Body of pancreas (tissue), 4 donors: Measurements from ENCODE around the gene MAFF.

Experiments used
- CTCF ChIP-seq, 7 experiments: fragments of 450-650 bp in 4 of 7; fragments of 200-600 bp in 3 of 7; sonication (generic) in 3 of 7; IDR thresholded peaks; one replicate each; pipeline ENCODE4 v1.5.1; 2016 to 2019; ENCODE audit warnings: antibody characterized with exemption in 7 of 7
- POLR2A ChIP-seq, 3 donors: fragments of 450-650 bp; IDR thresholded peaks; one replicate each; pipeline ENCODE4 v1.6.1; 2016; ENCODE audit warnings: antibody characterized with exemption in 3 of 3, mild to moderate bottlenecking in 2 of 3

- TF ChIP-seq CTCF (IDR thresholded peaks at IDR 0.05): no peak
- no peak for TF ChIP-seq POLR2A (IDR thresholded peaks at IDR 0.05)
Observed at GRCh38 chr22:38244106-38244505, 42.3 kb downstream of the MAFF start.
